Mesendoderm (in vitro differentiated cells): ENCODE data around the gene KCNQ1.

Source experiments
- DNase-seq: peaks from one replicate; pipeline ENCODE4 v3.0.0; 2013
- H2AK5ac ChIP-seq: 2 replicates; pipeline ENCODE4 v1.6.1; 2013; ENCODE audit warnings: low read length, inconsistent platforms
- H2BK120ac ChIP-seq: 2 replicates; pipeline ENCODE4 v1.6.1; 2013; ENCODE audit warnings: low read depth, mild to moderate bottlenecking, low read length, moderate library complexity, mixed read lengths
- H2BK15ac ChIP-seq: replicated peaks from 2 replicates; pipeline ENCODE4 v1.6.1; 2013; ENCODE audit warnings: low read depth, mild to moderate bottlenecking, moderate library complexity
- H2BK5ac ChIP-seq: 2 replicates; pipeline ENCODE4 v1.6.1; 2013; ENCODE audit warnings: low read length, inconsistent platforms
- H3K18ac ChIP-seq: 2 replicates; pipeline ENCODE4 v1.6.1; 2013; ENCODE audit warnings: mild to moderate bottlenecking, low read length, mixed read lengths
- H3K23ac ChIP-seq: one replicate; pipeline ENCODE4 v1.6.1; 2013; ENCODE audit warnings: low read length
- H3K27ac ChIP-seq: 2 replicates; pipeline ENCODE4 v1.5.1; 2013; ENCODE audit warnings: low read depth, mild to moderate bottlenecking, inconsistent platforms, low read length, moderate library complexity
- H3K27me3 ChIP-seq: 2 replicates; pipeline ENCODE4 v1.6.1; 2013; ENCODE audit warnings: low read length, control low read depth, mild to moderate bottlenecking, inconsistent platforms; ENCODE audit not compliant: insufficient read depth, poor library complexity
- H3K36me3 ChIP-seq: 2 replicates; pipeline ENCODE4 v1.6.1; 2013; ENCODE audit warnings: low read length, inconsistent platforms; ENCODE audit not compliant: control insufficient read depth, insufficient read depth
- H3K4ac ChIP-seq: one replicate; pipeline ENCODE4 v1.6.1; 2013; ENCODE audit warnings: low read depth, mild to moderate bottlenecking, low read length, moderate library complexity
- H3K4me1 ChIP-seq: 2 replicates; pipeline ENCODE4 v1.6.1; 2013; ENCODE audit warnings: low read depth, low read length, inconsistent platforms; ENCODE audit not compliant: control insufficient read depth
- H3K4me2 ChIP-seq: 2 replicates; pipeline ENCODE4 v1.6.1; 2013; ENCODE audit warnings: low read length
- H3K4me3 ChIP-seq: 2 replicates; pipeline ENCODE4 v1.5.1; 2013; ENCODE audit warnings: mild to moderate bottlenecking, low read length
- H3K56ac ChIP-seq: one replicate; pipeline ENCODE4 v1.6.1; 2013; ENCODE audit warnings: low read length
- H3K79me1 ChIP-seq: 2 replicates; pipeline ENCODE4 v1.6.1; 2013; ENCODE audit warnings: low read length, inconsistent platforms
- H3K79me2 ChIP-seq: 2 replicates; pipeline ENCODE4 v1.6.1; 2013; ENCODE audit warnings: mild to moderate bottlenecking, low read length; ENCODE audit not compliant: control insufficient read depth, insufficient read depth
- H3K9ac ChIP-seq: 2 replicates; pipeline ENCODE4 v1.6.1; 2013; ENCODE audit warnings: low read length, inconsistent platforms
- H4K5ac ChIP-seq: one replicate; pipeline ENCODE4 v1.6.1; 2013; ENCODE audit warnings: low read length
- H4K8ac ChIP-seq: one replicate; pipeline ENCODE4 v1.6.1; 2013; ENCODE audit warnings: low read depth, mild to moderate bottlenecking, control low read depth, low read length, moderate library complexity
- WGBS: extraction: QIAGEN DNeasy Blood & Tissue Kit; methylation state at CpG from one replicate; pipeline ENCODE4 v1.1.7; 2013; ENCODE audit warnings: low lambda C conversion rate, missing lambda C conversion rate; ENCODE audit not compliant: insufficient coverage; ENCODE audit errors: extremely low coverage; 5-methylcytosine and 5-hydroxymethylcytosine counted together

Gene KCNQ1

GRCh38 chr11:2718817-2719438, 274.1 kb downstream of the KCNQ1 start:
- no peak overlapping the region for H2BK15ac ChIP-seq
- no peak overlapping the region for H3K23ac ChIP-seq
- no peak overlapping the region for H2BK5ac ChIP-seq
- no peaks in the 10 kb centered on the region for H3K79me2 ChIP-seq
- no peak for DNase-seq
- H3K79me1 ChIP-seq, result no peaks in the 10 kb centered on the region
- peaks cover 2% of the 10 kb centered on the region for H3K4me1 ChIP-seq
- no peak overlapping the region for H3K56ac ChIP-seq
- no peak overlapping the region for H4K5ac ChIP-seq
- H3K27ac ChIP-seq, result no peak overlapping the region
- no peak overlapping the region for H3K18ac ChIP-seq
- no peak overlapping the region for H2AK5ac ChIP-seq
- no peaks in the 10 kb centered on the region for H3K27me3 ChIP-seq
- H3K4ac ChIP-seq, result no peak overlapping the region
- no peak overlapping the region for H3K9ac ChIP-seq
- H3K4me3 ChIP-seq, result no peak overlapping the region
- no peaks in the 10 kb centered on the region for H3K36me3 ChIP-seq
- H3K4me2 ChIP-seq, result no peak overlapping the region
- H2BK120ac ChIP-seq, result no peak overlapping the region
- WGBS, result no CpG with 5 or more reads among the region's 11 CpGs
- no peak overlapping the region for H4K8ac ChIP-seq

- DNase-seq, result no peak
- no peak overlapping the region for H4K5ac ChIP-seq
- H3K4me1 ChIP-seq, result peaks cover 2% of the 10 kb centered on the region
- no peak overlapping the region for H3K4me3 ChIP-seq
- no peak overlapping the region for H2BK120ac ChIP-seq
- no peaks in the 10 kb centered on the region for H3K79me1 ChIP-seq
- H3K9ac ChIP-seq, result no peak overlapping the region
- H3K4ac ChIP-seq, result no peak overlapping the region
- no peak overlapping the region for H2BK15ac ChIP-seq
- H3K18ac ChIP-seq, result no peak overlapping the region
- no peak overlapping the region for H3K4me2 ChIP-seq
- no CpG with 5 or more reads among the region's 17 CpGs for WGBS
- H2AK5ac ChIP-seq, result no peak overlapping the region
- no peaks in the 10 kb centered on the region for H3K36me3 ChIP-seq
- H2BK5ac ChIP-seq, result no peak overlapping the region
- no peak overlapping the region for H3K56ac ChIP-seq
- H4K8ac ChIP-seq, result no peak overlapping the region
- H3K27me3 ChIP-seq, result no peaks in the 10 kb centered on the region
- H3K27ac ChIP-seq, result no peak overlapping the region
- H3K79me2 ChIP-seq, result no peaks in the 10 kb centered on the region
- H3K23ac ChIP-seq, result no peak overlapping the region
Measured at GRCh38 chr11:2719831-2720590, 275.2 kb downstream of the KCNQ1 start.

- no peak overlapping the region for H4K5ac ChIP-seq
- no peaks in the 10 kb centered on the region for H3K79me2 ChIP-seq
- H3K56ac ChIP-seq, result no peak overlapping the region
- peak; percentile 58 for DNase-seq
- no peak overlapping the region for H2AK5ac ChIP-seq
- H2BK5ac ChIP-seq, result no peak overlapping the region
- no peak overlapping the region for H3K4me2 ChIP-seq
- H3K4me1 ChIP-seq, result peaks cover 2% of the 10 kb centered on the region
- H4K8ac ChIP-seq, result no peak overlapping the region
- no peaks in the 10 kb centered on the region for H3K27me3 ChIP-seq
- H3K36me3 ChIP-seq, result no peaks in the 10 kb centered on the region
- H3K18ac ChIP-seq, result no peak overlapping the region
- H3K4me3 ChIP-seq, result no peak overlapping the region
- H2BK15ac ChIP-seq, result no peak overlapping the region
- no peak overlapping the region for H3K4ac ChIP-seq
- no peak overlapping the region for H3K27ac ChIP-seq
- no peak overlapping the region for H2BK120ac ChIP-seq
- no CpG with 5 or more reads among the region's 27 CpGs for WGBS
- no peaks in the 10 kb centered on the region for H3K79me1 ChIP-seq
- no peak overlapping the region for H3K23ac ChIP-seq
- no peak overlapping the region for H3K9ac ChIP-seq
Measured at GRCh38 chr11:2721210-2721916, 276.6 kb downstream of the KCNQ1 start.

GRCh38 chr11:2722955-2723354, 278.1 kb downstream of the KCNQ1 start:
- Histone ChIP-seq H4K5ac (no peak overlapping the region), H3K9ac (no peak overlapping the region), H3K27ac (no peak overlapping the region), H3K4me1 (peaks cover 2% of the 10 kb centered on the region), H3K4ac (no peak overlapping the region), H2BK15ac (no peak overlapping the region), H3K79me1 (no peaks in the 10 kb centered on the region), H3K56ac (no peak overlapping the region), H3K4me2 (no peak overlapping the region), H3K27me3 (no peaks in the 10 kb centered on the region), H2AK5ac (no peak overlapping the region), H3K18ac (no peak overlapping the region), H3K36me3 (no peaks in the 10 kb centered on the region), H2BK120ac (no peak overlapping the region), H3K23ac (no peak overlapping the region), H3K4me3 (no peak overlapping the region), H2BK5ac (no peak overlapping the region), H4K8ac (no peak overlapping the region), H3K79me2 (no peaks in the 10 kb centered on the region)
- DNase-seq, result no peak
- no CpG with 5 or more reads among the region's 15 CpGs for WGBS

GRCh38 chr11:2724104-2724503, 279.3 kb downstream of the KCNQ1 start:
- H2BK5ac ChIP-seq, result no peak overlapping the region
- WGBS, result no CpG with 5 or more reads among the region's 16 CpGs
- no peak overlapping the region for H2AK5ac ChIP-seq
- H3K56ac ChIP-seq, result no peak overlapping the region
- no peak overlapping the region for H2BK15ac ChIP-seq
- H2BK120ac ChIP-seq, result no peak overlapping the region
- no peak overlapping the region for H3K4ac ChIP-seq
- DNase-seq, result no peak
- H3K79me2 ChIP-seq, result no peaks in the 10 kb centered on the region
- H3K18ac ChIP-seq, result no peak overlapping the region
- no peak overlapping the region for H3K9ac ChIP-seq
- no peak overlapping the region for H3K27ac ChIP-seq
- H3K27me3 ChIP-seq, result no peaks in the 10 kb centered on the region
- no peaks in the 10 kb centered on the region for H3K79me1 ChIP-seq
- no peak overlapping the region for H4K5ac ChIP-seq
- no peak overlapping the region for H4K8ac ChIP-seq
- H3K36me3 ChIP-seq, result no peaks in the 10 kb centered on the region
- H3K4me3 ChIP-seq, result no peak overlapping the region
- H3K4me2 ChIP-seq, result no peak overlapping the region
- H3K23ac ChIP-seq, result no peak overlapping the region
- no peaks in the 10 kb centered on the region for H3K4me1 ChIP-seq
